HG03460 (cell line): ENCODE results near the gene TBC1D22A.

Source experiments
- ATAC-seq: cut with Tn5 transposase; IDR thresholded peaks from one replicate; pipeline ENCODE4 v1.9.1; 2021; ENCODE audit not compliant: unreplicated experiment

Gene TBC1D22A

DNA sequence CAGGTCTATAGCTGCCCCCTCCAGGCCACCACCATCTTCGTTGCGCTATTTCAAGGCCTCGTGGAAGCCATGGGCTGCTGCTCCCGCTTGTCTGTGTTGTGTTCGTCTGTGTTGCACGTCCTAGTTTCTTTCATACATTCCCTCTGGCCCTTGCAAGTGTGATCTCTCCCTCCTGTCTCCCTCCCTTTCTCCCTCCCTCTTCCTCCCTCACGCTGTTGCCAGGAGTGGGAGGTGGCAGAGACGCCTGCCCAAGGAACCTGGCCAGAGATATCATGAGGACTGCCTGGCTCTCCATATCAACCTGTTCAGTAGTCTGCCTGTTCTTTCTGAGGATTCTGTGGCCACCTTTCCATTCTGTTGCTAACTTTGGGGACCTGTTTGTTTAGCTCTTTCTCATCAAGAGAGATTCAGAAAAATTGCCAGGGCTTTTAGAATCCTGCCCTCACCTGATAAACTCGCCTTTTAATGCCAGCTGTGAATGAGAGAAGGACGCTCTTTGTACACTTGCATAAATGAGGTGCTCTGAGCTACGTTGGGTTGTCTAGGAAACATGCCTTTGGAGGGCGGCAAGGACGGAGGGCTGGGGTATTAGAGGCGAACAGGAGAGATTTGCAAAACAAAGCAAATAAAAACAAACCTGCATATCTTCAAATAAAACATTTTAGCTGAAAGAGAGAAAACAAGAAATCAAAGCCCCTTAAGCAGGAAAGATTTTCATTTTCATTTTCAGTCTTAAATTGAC, 185.2 kb downstream of the TBC1D22A start:
- ATAC-seq = no peak

DNA sequence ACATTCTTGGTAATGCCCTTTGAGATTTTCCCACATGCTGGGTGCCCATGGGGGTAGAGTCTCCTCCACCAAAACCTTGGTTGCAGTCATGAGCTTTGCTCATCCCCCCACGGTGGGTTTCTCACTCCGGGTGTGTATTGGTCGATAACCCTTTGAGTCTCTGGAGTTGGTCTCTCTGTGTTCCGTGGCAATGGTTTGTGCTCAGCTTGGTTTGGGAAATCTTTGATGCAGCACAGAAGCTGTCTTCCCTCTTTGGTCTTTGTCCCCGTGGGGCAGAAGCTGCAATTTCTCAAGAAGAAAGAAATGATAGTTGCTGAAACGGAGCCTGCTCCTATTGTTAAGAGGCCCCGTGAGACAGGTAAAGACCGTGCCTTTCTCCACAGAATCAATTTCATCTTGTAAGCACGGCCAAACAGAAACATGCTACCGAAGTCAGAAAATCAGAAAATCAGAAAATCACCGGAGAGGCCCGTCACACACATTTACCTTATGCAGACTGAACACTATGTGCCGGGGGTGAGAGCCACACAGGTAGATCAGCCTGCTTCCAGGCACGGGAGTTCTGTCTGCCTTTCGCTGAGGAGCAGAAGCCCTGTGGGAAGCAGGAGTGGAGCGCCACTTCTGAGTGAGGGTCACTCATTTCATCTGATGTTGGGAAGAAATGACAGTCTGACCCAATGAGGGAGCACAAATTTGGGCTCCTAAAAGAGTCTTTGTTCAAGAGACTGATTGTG, 186.1 kb downstream of the TBC1D22A start:
- no peak for ATAC-seq

DNA sequence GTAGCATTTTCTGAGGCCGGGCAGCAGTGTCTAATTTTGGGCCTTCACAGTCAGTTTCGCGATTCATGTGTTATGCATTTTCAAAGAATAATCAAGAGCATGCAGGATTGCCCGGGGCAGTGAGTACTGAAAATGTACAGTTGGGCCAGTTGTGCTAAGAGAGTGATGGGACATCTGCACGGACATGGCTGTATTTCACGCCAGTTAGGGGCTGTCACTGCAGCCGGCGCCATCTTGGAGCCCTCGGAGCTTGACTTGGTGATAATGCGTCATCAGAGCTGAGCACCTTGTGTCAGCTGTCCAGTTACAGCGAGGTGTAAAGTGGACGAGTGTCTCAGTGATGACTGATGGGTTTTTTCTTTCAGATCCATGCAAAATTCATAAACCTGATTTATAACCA, 188.9 kb downstream of the TBC1D22A start:
- ATAC-seq = no peak

DNA sequence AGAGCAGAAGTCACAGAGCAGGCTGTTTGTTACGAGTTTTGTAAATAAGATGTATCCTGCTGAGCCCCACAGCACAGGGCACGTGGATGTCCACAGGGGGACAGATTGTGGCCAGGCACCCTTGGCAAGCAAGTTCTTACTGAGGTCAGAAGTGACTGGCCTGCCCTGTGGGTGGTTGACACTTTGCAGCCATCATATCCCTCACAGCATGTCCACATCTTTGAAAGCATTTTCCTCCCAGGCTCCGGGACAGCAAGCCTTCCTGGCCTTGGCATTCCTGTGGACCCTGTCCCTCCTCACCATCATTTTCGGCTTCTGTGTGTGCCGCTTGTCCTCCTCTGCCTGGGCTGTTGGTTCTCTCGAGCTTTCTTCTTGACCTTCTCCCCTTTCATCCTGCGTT, 189.5 kb downstream of the TBC1D22A start:
- no peak for ATAC-seq

DNA sequence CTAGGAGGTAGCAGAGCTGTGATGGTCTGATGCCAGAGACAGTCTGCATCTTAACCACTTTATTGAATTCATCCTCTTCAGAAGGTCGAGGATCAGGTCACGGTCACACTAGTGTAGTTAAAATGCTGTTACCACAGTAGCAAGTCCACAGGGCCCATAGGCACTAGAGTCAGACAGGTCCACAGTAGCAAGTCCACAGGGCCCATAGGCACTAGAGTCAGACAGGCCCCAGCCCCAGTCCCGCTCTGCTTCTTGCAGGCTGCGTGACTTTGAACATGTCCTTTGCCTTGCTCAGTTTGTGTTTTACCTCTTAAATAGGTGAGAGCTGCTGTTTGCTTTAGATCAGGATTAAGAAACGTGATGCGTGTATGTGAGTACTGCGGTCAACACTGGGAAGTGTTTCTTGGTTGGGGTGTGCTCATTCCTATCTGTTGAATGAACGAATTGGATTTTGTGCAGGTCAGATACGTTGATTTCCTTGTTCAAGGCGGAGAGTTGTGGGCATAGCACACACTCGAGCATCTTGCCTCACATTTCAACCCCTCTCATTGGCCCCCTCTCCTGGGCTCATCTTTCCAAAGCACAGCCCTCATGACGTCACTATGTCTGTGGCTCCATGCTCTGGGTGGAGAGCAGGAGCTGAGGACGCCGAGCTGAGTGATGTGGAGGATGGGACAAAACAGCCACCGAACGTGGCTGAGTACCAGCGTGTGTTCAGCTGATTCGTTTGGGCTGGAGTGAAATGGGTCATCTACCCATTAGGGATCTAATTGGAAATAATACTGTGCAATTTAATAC, 191.7 kb downstream of the TBC1D22A start:
- ATAC-seq = no peak

DNA sequence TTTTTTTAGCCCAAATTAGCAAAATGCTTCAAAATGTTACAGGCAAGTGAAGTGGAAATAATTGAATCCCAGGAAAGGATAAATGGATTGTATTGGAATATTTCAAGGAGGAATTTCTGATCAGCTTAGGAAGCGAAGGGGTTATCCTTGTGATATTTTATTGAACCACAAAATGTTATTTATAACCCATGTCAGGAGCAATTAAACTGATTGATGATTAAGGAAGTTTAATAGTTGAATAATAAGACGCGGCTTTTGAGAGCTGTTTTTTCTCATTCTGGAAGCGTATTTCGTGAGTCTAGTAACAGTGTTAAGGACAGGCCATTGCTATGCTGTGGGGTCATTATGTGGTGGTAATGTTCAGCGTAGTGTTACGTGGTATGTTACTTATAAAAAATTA, 192.3 kb downstream of the TBC1D22A start:
- no peak for ATAC-seq

DNA sequence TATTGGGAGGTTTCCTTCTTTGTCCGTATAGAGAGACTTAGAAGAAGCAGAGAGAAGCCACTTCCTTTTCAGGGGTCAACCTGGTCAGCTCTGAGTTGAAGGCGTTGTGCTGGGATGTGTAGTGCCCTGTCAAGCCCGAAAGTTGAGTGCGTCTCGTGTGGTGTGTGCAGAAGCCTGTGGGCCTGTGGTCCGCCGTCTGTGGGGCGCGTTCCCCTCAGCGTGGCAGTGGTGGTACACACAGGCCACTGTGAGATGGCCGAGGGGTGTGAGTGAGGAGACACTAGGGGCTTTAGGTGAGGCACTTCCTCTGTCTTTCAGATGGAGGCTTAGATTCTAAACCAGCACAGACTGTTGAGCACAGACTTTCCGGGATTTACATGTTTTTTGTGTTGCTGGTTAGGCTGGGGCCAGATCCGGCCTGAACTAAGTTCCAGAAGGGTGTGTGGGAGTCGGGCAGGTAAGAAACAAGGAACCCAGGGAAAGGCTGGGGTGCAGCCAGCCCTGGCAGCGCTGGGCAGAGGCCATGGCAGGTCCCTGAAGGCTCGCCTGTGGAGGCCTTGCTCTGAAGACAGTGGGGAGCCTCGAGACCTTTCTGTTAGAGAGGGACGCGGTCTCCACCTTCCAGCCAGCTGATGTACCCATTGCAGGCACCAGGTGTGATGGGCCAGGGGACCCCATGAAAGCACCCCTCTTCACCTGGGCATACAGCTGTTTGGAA, 194.2 kb downstream of the TBC1D22A start:
- ATAC-seq = no peak

DNA sequence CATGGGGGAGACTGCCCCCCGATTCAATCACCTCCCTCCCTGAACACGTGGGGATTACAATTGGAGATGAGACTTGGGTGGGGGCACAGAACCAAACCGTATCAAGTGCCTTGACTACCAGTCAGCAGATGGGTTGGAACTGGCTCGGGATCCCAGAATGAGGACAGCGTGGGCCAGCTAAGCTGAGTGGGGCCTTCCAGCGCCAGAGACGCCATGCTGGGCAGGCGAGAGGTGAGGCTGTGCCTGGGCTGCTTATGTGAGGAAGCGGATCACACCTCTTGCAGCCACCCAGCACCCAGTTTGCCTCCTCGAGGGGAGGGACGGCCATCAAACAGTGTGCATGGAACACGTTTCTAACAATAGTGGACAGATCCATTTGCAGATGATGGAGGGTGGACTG, 195.1 kb downstream of the TBC1D22A start:
- ATAC-seq = no peak

DNA sequence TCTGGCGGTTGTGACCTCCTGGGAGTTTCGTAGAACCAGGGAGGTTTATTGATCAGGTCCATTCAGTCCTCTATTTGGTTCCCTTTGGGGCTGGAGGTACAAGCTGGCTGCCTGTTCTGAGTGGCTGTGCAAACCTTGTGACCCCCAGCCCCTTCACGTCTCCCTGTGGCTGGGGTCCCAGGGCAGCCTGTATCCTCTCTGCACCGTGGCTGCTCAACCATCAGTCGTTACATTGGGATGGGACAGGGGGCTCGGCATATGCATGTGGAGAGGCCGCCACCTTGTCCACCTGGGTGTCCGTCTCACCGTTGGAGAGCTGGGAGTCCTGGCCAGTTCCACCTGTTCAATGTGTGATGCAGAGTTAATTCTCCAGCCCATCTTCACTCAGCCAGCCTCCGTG, 195.7 kb downstream of the TBC1D22A start:
- no peak for ATAC-seq

DNA sequence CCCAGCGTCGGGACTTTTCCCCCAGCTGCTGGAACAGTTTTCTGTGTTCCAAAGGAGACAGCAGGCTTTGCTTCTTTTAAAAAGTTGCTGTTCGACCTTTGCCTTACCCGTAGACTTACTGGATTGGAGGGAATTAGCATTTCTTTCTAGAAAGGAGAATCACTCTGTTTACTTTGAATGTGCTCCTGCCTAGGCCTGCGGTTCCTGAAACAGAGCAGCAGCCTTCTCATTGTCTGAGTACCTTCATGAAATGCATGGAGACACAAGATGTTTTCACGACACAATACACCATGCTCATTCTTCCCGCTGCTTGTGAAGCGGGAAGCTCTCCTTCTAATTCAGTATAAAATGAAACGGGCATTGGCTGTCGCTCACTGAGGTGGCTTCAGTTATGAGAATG, 196.2 kb downstream of the TBC1D22A start:
- ATAC-seq = no peak

DNA sequence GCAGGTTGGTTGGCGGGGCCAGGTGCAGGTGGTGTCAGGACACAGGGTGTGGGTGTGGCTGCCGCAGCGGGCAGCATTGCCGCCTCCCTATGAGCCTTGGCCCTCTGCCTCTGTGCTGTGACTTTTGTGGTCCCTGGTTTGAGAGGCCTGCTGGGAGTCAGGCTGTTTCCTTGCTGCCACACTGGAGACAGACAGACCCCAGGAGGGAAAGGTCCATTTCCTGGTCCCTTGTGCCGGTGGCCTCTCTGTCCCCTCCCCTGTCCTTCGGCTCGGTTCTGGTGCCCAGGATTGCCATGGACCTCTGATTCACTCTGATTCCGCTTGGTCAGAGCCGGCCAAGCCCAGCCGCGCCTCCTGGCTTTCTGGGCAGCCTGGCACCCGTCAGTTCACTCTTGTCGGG, 196.9 kb downstream of the TBC1D22A start:
- no peak for ATAC-seq

DNA sequence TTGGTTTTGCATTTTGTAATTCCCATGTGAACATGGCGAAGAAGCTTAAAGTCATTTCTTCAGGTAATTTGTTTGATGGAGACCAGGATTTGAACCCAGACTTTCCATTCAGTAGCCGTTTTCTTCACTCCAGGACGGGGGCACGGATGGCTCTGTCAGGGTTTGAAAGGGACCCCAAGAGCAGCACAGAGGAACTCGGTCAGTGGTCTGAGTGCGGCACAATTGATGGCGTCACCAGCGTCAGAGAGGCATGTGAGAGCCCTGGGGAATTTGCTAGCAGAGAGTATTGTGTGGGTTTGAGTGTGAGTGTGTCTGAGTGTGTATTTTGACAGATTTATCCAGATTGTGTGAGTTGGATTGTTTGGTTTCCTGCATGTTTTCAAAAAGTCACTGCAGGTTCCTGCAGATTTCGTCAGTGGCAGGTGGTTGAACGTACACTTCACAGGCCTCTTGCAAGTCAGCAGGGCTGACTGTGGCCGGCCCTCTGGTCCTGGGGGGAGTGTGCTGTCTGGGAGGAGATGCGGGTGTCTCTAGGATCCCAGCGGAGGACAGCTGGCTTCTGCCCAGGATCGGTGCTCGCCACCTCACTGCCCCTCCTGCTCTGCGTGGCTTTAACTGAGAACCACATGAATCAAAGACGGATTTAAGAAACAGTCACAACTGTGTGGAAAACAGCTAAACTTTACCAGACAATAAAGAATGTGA, 199.3 kb downstream of the TBC1D22A start:
- ATAC-seq = no peak

DNA sequence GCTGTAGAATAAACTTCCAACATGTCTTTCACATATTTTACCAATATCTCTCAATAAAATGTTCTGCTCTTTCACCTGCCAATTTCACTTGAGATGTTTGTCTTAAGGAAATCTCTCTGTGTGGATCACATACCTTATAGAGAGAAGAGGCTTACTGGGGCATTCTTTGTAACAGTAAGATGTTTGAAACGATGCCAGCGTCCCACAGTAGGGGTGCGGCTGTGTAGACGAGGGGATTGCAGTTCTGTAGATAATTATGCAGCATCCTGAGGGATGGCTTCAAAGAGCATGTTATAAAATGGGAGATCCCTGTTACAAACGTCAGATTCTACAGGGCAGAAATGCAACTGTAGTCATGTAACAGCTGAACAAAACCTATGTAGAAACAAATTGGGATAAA, 200.0 kb downstream of the TBC1D22A start:
- no peak for ATAC-seq

DNA sequence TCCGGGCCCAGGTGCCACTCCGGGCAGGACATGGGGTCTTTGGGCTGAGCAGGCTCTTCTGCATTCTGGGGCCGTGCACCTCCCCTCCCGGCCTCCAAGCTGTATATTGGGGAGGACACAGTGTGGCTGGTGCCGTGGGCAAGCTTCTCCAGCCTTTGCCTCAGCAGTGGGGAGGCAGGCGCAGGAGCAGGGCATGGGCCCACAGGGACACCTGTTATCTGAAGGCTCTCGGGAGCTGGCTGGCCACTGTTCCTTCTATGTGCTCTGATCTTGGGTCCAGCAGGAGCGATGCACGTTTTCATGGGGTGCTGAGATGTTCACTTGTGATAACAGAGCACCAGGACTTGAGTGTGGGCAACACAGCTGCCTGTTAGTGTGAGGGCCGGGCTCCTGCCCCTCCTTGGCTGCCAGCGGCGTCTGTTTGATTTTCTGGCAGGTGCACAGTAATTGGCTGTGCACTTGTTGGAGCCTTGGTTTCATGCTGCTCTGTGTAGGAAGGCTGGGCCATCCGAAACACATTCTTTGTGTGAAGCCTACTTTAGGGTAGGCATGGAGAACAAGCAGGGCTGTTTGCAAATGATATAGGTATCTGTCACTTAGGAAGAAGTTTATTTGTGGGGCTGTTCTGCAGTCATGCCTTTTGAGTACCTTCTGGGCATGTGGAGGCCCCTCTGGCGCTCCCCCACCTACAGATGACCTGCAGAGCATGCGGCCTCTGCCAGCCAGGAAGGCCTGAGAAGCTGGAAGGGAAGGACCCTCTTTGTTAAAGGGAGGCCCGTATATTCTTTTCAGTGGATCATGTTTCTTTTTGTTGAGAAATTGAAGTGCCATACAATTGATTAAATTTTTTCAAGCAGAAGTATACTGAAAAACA, 201.5 kb downstream of the TBC1D22A start:
- ATAC-seq = no peak

DNA sequence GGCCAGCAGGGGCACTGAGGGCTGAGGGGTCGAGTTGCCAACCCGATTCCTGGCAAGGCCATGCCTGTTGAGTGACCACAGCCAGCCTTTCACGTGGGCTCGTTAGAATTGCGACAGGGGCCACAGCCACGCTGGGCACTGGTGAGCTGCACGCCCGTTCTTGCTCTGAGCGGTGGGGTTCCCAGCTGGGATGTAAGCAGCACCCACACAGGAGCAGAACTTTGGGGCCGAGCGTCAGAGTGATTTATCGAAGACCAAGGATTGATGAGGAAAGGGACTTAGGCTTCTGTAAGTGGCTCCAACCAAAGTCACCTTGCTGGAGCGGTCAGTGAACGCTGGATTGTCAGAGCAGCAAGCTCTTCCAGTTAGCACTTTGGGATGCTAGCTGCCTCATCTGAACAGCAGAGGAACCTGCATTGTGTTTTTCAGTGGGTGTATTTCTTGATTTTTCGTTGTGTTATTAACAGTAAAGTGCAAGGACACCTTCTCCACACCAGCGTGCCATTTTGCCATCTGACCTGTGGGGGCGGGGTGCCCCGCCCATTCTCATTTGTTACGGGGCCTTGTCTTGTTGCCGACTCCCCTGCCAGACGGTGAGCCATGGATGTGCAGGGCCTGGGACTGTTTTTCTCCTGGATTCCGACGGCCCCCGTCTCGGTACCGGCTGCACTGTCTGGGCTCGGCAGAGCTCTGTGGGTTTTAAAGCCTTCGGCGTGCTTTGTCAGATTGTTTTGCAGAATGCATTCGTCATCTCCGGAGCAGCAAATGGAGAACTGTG, 202.5 kb downstream of the TBC1D22A start:
- no peak for ATAC-seq

DNA sequence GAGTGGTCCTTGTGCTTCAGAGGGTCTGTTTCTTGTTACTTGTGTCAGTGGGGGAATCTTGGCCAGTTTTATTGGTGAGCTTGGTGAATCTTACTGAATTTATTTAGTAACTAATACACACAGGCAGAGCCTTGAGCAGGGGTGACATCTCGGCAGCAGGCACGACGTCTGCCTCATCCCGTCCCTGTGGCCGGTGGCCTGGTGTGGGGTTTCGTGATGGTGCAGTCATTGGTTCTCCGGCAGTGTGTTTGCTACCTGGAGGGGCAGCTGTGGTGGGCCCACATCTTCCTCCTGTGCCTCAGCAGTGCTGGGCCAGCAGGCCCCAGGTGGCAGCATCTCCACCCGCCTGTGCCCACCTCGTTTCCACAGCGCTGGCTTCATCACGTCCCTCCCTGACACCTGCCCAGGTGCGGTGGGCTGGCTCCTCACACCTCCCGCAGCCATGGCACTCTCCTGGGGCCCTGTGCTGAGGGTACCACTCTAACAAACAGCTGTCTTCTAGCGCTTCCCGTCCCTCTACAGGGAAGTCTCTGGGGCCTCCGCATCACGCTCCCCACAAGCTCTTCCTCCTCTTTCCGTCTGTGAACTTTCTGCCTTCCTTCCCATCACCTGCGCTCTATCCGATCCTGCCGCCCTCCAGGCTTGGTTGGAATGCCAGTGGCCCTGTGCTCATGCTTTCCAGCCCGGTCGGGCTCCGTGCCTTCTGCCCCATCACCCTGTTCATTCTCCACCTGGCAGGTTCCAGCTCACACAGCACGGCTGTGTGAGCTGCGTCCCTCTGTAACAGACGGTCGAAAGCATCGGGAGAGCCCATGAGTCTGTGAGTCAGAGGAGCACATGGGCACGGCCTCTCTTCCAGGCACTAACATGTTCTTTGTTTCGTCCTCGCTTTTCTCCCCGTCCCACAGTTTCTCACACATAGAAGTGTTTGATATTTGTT, 203.4 kb downstream of the TBC1D22A start:
- ATAC-seq = no peak

DNA sequence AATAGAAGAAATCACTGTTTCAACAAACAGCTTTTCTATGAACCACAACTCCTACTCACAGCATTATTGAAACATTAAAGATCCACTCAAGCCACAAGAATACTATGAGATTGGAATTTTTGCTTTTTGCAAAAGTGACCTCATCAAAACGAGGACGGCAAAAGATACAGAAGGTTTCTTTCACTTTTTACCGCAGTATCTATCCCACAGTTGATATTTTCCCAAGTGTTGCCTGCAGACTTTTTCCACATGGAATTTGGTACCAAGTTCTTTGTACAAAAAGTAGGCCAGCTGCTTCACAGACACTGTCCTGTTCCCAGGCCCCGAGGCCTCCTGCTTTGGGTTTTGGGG, 204.0 kb downstream of the TBC1D22A start:
- ATAC-seq = no peak

DNA sequence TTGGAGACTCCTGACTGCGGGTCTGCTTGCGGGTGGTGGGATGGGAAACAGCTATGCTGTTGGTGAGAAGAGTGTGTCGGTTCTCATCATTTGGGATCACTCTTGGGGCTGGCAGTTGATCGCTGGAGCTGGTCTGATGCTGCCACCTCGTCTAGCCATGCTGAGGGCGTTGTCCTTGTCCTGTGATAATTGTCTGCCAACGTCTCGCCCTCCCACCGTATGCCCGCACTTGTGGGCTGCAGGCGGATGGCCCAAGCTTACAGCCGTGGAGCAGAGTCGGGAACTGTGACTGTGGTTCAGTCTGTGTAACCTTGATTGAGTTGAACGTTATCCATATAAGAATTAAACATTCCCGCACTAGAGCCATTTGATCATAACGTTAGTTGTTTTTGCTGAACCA, 204.4 kb downstream of the TBC1D22A start:
- ATAC-seq = no peak
